Activated T-helper 2 cell treated with anti-CD3 and anti-CD28 coated beads, Interferon-gamma antibody, Interleukin-2, Interleukin-4, amounts not matched to agents 10 μg/mL and 5 μg/mL and 100 μg/mL, durations not matched to agents 14 hours and 24 hours and 36 hours (primary cell): ENCODE measurements around the gene KLHL7. TPM values are rescaled to one million over a fixed set of nuclear protein-coding genes. Genes with fewer than 3 reads are reported as not detected.

Experiments used
- DNase-seq: peaks from one replicate; pipeline ENCODE4 v3.0.0; 2021; ENCODE audit warnings: low spot score
- H3K27ac Mint-ChIP-seq: one replicate; pipeline ENCODE4 v1.8.0; 2021; ENCODE audit warnings: mixed read lengths
- H3K27me3 Mint-ChIP-seq: one replicate; pipeline ENCODE4 v1.8.0; 2021; ENCODE audit warnings: low read depth, mixed read lengths
- H3K36me3 Mint-ChIP-seq: one replicate; pipeline ENCODE4 v1.8.0; 2021; ENCODE audit warnings: low read depth, mixed read lengths
- H3K4me1 Mint-ChIP-seq: one replicate; pipeline ENCODE4 v1.8.0; 2021; ENCODE audit warnings: low read depth, mixed read lengths
- H3K4me3 Mint-ChIP-seq: one replicate; pipeline ENCODE4 v1.8.0; 2021; ENCODE audit warnings: low read depth, mild to moderate bottlenecking, moderate library complexity, mixed read lengths
- H3K9me3 Mint-ChIP-seq: one replicate; pipeline ENCODE4 v1.8.0; 2021; ENCODE audit warnings: mixed read lengths
- intact Hi-C: fragments of 100-400 bp; cut with micrococcal nuclease; formaldehyde crosslinking; loops from one replicate; pipeline ENCODE4 v1.15.1; 2023
- total RNA-seq: library from RNA; stranded (reverse); gene quantifications from 2 replicates; pipeline ENCODE4 v1.2.3, GENCODE V29; 2022

The KLHL7 gene
- total RNA-seq, 1 donor from 2014 or later = 21.6 TPM

GRCh38 chr7:23164846-23165245 lies 59.3 kb downstream of the KLHL7 start:
- DNase-seq = no peak
- no peaks in the 10 kb centered on the region for H3K9me3 Mint-ChIP-seq
- no peaks in the 10 kb centered on the region for H3K27me3 Mint-ChIP-seq
- H3K27ac Mint-ChIP-seq = no peak overlapping the region
- H3K36me3 Mint-ChIP-seq = no peaks in the 10 kb centered on the region
- intact Hi-C loops = no loop called here
- no peak overlapping the region for H3K4me3 Mint-ChIP-seq
- H3K4me1 Mint-ChIP-seq = no peaks in the 10 kb centered on the region

- Mint-ChIP-seq H3K4me3 (no peak overlapping the region), H3K27ac (no peak overlapping the region), H3K4me1 (no peaks in the 10 kb centered on the region), H3K9me3 (no peaks in the 10 kb centered on the region), H3K36me3 (no peaks in the 10 kb centered on the region), H3K27me3 (no peaks in the 10 kb centered on the region)
- intact Hi-C loops = no loop called here
- DNase-seq = no peak
Measured at GRCh38 chr7:23165316-23165715, 59.7 kb downstream of the KLHL7 start.

GRCh38 chr7:23167691-23168090 lies 62.1 kb downstream of the KLHL7 start:
- no peak overlapping the region for H3K27ac Mint-ChIP-seq
- no peaks in the 10 kb centered on the region for H3K9me3 Mint-ChIP-seq
- H3K36me3 Mint-ChIP-seq = no peaks in the 10 kb centered on the region
- H3K4me3 Mint-ChIP-seq = no peak overlapping the region
- no peak for DNase-seq
- no peaks in the 10 kb centered on the region for H3K4me1 Mint-ChIP-seq
- intact Hi-C loops = no loop called here
- no peaks in the 10 kb centered on the region for H3K27me3 Mint-ChIP-seq

GRCh38 chr7:23168111-23168885 lies 62.7 kb downstream of the KLHL7 start:
- Mint-ChIP-seq H3K27me3 (no peaks in the 10 kb centered on the region), H3K36me3 (no peaks in the 10 kb centered on the region), H3K4me1 (no peaks in the 10 kb centered on the region), H3K4me3 (no peak overlapping the region), H3K27ac (no peak overlapping the region), H3K9me3 (no peaks in the 10 kb centered on the region)
- no peak for DNase-seq
- intact Hi-C loops = no loop called here

- Mint-ChIP-seq H3K27me3 (peaks cover 7% of the 10 kb centered on the region), H3K9me3 (no peaks in the 10 kb centered on the region)
Measured at GRCh38 chr7:23175938-23176337, 70.4 kb downstream of the KLHL7 start.

GRCh38 chr7:23181684-23182553 lies 76.3 kb downstream of the KLHL7 start, which contains the start of gene NUP42:
TSS of gene NUP42 (plus strand) at chr7:23182048. CDS start at chr7:23182086, 38 bp downstream.
- intact Hi-C loops = loop anchor here (1.0 to 10.0 kb wide), 6 partner anchors 77 to 1943 kb away; partner anchors contain the start of genes CYCS, HYCC1, IGF2BP3 and KLHL7
- Mint-ChIP-seq H3K27ac (peak within 1 kb of the TSS; percentile 98), H3K36me3 (peaks cover 24% of the 10 kb centered on the region), H3K9me3 (no peaks in the 10 kb centered on the region), H3K4me3 (peak within 1 kb of the TSS; percentile 89), H3K4me1 (peaks cover 33% of the 10 kb centered on the region), H3K27me3 (peaks cover 7% of the 10 kb centered on the region)
- DNase-seq = peak; percentile 97

More at GRCh38 chr7:23175938-23176337, 70.4 kb downstream of the KLHL7 start:
- Mint-ChIP-seq H3K4me1 (peaks cover 6% of the 10 kb centered on the region), H3K27ac (no peak overlapping the region), H3K36me3 (no peaks in the 10 kb centered on the region), H3K4me3 (no peak overlapping the region)
- intact Hi-C loops = no loop called here
- DNase-seq = no peak

GRCh38 chr7:23183279-23184012 lies 77.9 kb downstream of the KLHL7 start:
- Mint-ChIP-seq H3K36me3 (peaks cover 36% of the 10 kb centered on the region), H3K4me1 (peaks cover 35% of the 10 kb centered on the region), H3K27me3 (peaks cover 7% of the 10 kb centered on the region), H3K27ac (peak overlapping the region; percentile 75), H3K4me3 (peak overlapping the region; percentile 89), H3K9me3 (no peaks in the 10 kb centered on the region)
- no peak for DNase-seq
- intact Hi-C loops = loop anchor here (5.0 to 10.0 kb wide), 5 partner anchors 96 to 1941 kb away; partner anchors contain the start of genes CYCS, HYCC1 and IGF2BP3

GRCh38 chr7:23184291-23184690 lies 78.7 kb downstream of the KLHL7 start:
- DNase-seq = no peak
- Mint-ChIP-seq H3K4me1 (peaks cover 35% of the 10 kb centered on the region), H3K27ac (no peak overlapping the region)

GRCh38 chr7:23184709-23185359 lies 79.2 kb downstream of the KLHL7 start:
- no peak overlapping the region for H3K27ac Mint-ChIP-seq
- intact Hi-C loops = loop anchor here (5.0 to 10.0 kb wide), 5 partner anchors 98 to 1940 kb away; partner anchors contain the start of genes CYCS, HYCC1 and IGF2BP3
- DNase-seq = no peak
- no peaks in the 10 kb centered on the region for H3K9me3 Mint-ChIP-seq
- peaks cover 45% of the 10 kb centered on the region for H3K36me3 Mint-ChIP-seq
- H3K4me3 Mint-ChIP-seq = no peak overlapping the region
- H3K27me3 Mint-ChIP-seq = no peaks in the 10 kb centered on the region
- H3K4me1 Mint-ChIP-seq = peaks cover 35% of the 10 kb centered on the region

More at GRCh38 chr7:23184291-23184690, 78.7 kb downstream of the KLHL7 start:
- peaks cover 44% of the 10 kb centered on the region for H3K36me3 Mint-ChIP-seq
- intact Hi-C loops = loop anchor here (5.0 to 10.0 kb wide), 5 partner anchors 97 to 1941 kb away; partner anchors contain the start of genes CYCS, HYCC1 and IGF2BP3
- H3K27me3 Mint-ChIP-seq = no peaks in the 10 kb centered on the region
- H3K4me3 Mint-ChIP-seq = peak overlapping the region; percentile 89
- no peaks in the 10 kb centered on the region for H3K9me3 Mint-ChIP-seq

GRCh38 chr7:23185980-23186379 lies 80.4 kb downstream of the KLHL7 start:
- H3K36me3 Mint-ChIP-seq = peaks cover 48% of the 10 kb centered on the region
- H3K27me3 Mint-ChIP-seq = no peaks in the 10 kb centered on the region
- peaks cover 29% of the 10 kb centered on the region for H3K4me1 Mint-ChIP-seq
- DNase-seq = no peak
- H3K9me3 Mint-ChIP-seq = no peaks in the 10 kb centered on the region
- H3K4me3 Mint-ChIP-seq = no peak overlapping the region
- intact Hi-C loops = loop anchor here (10.0 kb wide), 2 partner anchors 331 to 1939 kb away; partner anchors contain the start of gene CYCS
- H3K27ac Mint-ChIP-seq = no peak overlapping the region

GRCh38 chr7:23191022-23191421 lies 85.4 kb downstream of the KLHL7 start:
- Mint-ChIP-seq H3K4me3 (no peak overlapping the region), H3K9me3 (no peaks in the 10 kb centered on the region), H3K36me3 (peaks cover 52% of the 10 kb centered on the region), H3K27me3 (no peaks in the 10 kb centered on the region), H3K27ac (no peak overlapping the region), H3K4me1 (peaks cover 5% of the 10 kb centered on the region)
- intact Hi-C loops = no loop called here
- DNase-seq = no peak
